ENCODE results near the gene PTF1A.

GRCh38 chr10:23196915-23197314, 4.8 kb downstream of the PTF1A start:
- TF ChIP-seq CTCF (IDR thresholded peaks at IDR 0.05; ENCODE audit: insufficient read depth, low read length, poor library complexity, severe bottlenecking) (no peak), EZH2phosphoT487 (conservative IDR thresholded peaks at IDR 0.05; ENCODE audit: low read length) (no peak)

Measured in SU-DHL-6 (cell line).